Measurements from ENCODE around the gene BRDT.
"Not testable (repeated sequence)": the region's sequence is repeated elsewhere in the genome, so short reads cannot be mapped to it uniquely, and the experiment has no call there.

The BRDT gene

DNA sequence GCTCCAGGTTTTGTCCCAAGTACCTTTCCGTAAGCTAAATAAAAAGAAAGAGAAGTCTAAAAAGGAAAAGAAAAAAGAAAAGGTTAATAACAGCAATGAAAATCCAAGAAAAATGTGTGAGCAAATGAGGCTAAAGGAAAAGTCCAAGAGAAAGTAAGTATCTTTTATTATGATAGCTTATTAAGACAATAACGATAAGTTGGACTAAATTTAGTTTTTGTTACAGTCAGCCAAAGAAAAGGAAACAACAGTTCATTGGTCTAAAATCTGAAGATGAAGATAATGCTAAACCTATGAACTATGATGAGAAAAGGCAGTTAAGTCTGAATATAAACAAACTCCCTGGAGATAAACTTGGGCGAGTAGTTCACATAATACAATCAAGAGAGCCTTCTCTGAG lies 31.5 kb downstream of the BRDT start:
- no peak for DNase-seq (ENCODE audit: low read depth, low spot score)
- H3K27ac ChIP-seq, result no peak overlapping the region

DNA sequence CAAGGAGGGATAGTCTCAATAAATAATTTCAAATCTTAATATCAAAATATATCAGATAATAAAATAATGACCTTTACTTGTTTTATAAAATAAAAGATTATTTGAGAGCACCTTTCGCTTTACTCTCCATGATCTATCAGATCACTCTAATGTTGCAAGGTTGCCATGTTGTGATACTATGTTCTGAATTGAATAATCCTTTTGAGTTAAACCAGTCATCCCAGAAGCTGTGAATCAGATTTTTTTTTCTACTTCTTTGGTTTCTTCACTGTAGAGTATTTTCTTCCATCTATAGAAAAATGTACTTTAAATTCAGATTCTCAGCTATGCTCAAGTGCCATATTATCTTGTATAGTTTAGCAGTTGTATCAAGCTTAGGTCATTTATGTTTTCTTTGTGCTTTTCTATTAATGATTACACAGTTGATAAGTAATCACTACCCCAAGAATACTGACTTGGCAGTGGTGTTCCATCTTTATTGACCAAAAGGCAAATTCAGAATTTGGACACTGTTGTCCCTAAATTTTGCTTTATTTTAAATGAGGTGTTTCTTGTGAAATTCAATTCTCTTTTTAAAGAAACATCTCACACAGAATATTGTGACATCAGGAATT lies 32.9 kb downstream of the BRDT start:
- no peak overlapping the region for H3K27ac ChIP-seq
- no peak for DNase-seq (ENCODE audit: low read depth, low spot score)

DNA sequence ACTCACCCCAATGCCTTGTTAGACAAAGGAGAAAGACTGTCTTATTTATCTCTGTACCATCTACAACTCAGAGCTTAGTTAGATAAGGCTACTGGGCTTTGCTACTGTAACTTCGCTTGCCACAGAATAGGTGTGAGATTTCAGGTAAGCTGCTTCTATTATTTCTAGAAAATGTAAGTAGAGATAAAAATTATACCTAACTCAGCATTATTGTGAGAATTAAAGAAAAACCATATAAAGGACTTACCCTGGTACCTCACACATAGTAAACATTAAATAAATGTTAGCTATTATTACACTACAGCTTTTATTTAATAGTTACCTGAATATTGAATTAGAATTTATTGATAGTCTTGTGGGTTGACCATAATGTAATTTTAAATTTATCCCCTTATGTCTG lies 44.1 kb downstream of the BRDT start:
- no peak overlapping the region for H3K27ac ChIP-seq
- DNase-seq (ENCODE audit: low read depth, low spot score), result no peak

DNA sequence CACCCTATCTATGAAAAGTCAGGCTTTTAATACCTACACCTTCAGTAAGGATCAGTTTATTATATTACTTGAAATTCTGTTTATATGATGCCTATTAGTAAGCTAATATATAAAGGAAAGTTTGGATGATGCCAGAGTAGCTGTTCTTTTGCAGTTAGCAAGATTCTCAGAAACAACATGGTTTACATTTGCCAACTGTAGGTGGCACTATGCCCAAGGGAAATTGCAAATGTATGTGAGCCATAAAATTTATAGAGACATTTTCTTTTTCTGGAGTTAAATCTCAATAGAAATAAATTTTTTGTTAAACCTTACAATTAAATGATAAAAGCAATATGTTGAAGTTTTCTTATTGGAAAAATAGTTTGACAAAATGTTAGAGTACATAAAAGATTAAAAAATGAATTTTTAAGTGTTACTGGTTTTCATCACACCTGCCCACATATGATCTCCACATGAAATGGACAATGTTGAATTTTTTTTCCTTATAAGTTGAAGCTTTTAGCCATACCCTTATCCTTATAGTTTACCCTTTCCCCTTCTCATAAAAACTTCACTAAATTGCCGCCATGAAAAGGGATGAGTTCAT lies 48.5 kb downstream of the BRDT start:
- peak; percentile 1 for DNase-seq (ENCODE audit: low read depth, low spot score)

DNA sequence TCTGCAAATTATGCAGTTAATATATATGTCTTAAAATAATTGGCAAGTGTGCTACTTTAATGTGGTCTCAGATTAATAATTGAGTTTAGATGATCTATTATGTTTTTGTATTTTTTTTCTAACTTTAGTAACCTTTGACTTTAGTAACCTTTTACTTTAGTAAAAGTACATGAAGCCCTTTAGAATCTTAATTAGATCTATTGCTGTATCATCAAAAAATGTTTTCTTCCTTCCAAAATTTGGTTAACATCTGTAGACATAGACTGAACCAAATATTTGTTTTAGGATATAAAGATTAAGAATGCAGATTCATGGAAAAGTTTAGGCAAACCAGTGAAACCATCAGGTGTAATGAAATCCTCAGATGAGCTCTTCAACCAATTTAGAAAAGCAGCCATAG lies 54.9 kb downstream of the BRDT start:
- no peak for DNase-seq (ENCODE audit: low read depth, low spot score)
- H3K27ac ChIP-seq, result no peak overlapping the region

More for the DNA sequence above, 48.5 kb downstream of the BRDT start:
- no peak overlapping the region for H3K27ac ChIP-seq

DNA sequence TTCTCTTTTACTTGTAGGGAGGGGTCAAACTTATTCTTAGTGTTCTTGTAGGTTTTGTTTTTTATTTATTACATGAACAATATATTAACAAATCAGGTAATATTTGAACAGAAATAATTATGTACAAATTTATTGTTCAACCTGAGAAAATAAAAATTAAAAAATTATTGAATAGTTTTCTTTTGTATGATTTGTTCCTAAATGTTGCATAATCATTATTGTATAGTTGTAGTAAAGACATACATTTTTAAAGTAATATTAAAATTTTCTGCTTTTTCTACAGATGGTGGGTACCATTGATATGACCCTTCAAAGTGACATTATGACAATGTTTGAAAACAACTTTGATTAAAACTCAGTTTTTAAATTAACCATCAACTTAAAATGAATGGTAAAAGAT lies 64.7 kb downstream of the BRDT start:
- no peak overlapping the region for H3K27ac ChIP-seq
- no peak for DNase-seq (ENCODE audit: low read depth, low spot score)

DNA sequence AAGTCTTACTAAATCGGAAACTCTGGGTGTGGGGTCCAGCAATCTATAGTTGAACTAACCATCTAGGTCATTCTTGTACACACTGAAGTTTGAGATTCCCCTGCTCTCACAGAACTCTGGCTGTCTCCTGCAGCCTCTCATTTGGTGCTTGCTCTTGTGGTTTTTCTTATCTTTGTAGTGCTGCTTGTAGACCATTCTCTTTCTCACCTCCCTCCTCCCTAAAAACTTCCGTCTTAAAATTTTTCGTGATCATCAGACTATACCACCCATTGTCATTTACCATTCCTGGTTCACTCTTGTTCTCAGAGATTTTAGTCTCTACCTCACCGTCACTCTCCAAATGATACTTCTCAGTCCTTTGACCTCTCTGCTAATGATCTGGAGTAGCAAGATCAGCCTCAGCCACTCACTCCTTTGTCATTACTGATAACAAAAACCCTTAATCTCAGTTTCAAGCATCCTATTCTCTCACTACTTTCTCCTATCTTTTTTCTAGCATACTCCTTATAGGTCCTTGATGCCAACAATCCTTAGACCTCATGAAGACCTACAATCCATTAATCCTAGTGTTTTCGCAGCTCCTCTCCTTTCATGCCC lies 67.6 kb downstream of the BRDT start:
- no peak overlapping the region for H3K27ac ChIP-seq

DNA sequence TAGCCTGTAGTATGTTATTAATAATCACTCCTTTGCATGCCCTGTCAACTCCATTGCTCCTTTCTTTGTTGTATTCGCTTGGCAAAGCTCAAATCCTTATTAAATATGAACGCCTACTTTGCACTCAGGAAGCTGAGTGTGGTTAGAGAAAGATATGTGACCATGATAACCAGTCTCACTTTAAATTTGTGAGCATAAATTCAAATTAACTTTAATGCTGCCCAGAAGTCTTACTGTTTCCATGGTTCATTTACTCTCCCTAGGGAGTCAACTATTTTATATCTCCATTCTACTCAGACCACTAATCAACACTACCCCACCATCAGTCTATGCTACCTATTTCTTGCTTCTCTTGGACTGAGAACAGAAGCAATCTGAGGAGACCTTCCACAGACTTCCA lies 68.5 kb downstream of the BRDT start:
- DNase-seq (ENCODE audit: low read depth, low spot score), result no peak
- H3K27ac ChIP-seq, result no peak overlapping the region

More for the DNA sequence above, 67.6 kb downstream of the BRDT start:
- DNase-seq (ENCODE audit: low read depth, low spot score), result no peak

DNA sequence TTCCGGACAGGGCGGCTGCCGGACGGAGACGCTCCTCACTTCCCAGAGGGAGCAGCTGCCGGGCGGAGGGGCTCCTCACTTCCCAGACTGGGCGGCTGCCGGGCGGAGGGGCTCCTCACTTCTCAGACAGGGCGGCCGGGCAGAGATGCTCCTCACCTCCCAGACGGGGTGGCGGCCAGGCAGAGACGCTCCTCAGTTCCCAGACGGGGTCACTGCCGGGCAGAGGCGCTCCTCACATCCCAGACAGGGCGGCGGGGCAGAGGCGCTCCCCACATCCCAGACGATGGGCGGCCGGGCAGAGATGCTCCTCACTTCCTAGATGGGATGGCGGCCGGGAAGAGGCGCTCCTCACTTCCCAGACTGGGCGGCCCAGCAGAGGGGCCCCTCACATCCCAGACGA lies 76.8 kb downstream of the BRDT start:
- not testable (repeated sequence) for DNase-seq (ENCODE audit: low read depth, low spot score); H3K27ac ChIP-seq

DNA sequence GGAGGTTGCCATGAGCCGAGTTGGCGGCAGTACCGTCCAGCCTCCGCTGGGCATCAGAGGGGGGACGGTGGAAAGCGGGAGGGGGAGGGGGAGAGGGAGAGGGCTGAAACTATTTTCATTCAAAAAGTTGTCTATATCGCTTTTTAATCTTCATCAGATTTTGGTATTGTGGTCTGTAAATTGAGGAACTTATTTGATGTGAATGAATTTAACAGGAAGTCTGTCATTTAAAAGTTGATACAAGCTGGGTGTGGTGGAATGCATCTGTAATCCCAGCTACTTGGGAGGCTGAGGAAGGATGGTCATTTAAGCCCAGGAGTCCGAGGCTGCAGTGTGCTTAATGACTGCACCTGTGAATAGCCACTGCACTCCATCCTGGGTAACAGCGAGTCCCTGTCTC lies 77.6 kb downstream of the BRDT start:
- DNase-seq (ENCODE audit: low read depth, low spot score), result no peak
- no peak overlapping the region for H3K27ac ChIP-seq

DNA sequence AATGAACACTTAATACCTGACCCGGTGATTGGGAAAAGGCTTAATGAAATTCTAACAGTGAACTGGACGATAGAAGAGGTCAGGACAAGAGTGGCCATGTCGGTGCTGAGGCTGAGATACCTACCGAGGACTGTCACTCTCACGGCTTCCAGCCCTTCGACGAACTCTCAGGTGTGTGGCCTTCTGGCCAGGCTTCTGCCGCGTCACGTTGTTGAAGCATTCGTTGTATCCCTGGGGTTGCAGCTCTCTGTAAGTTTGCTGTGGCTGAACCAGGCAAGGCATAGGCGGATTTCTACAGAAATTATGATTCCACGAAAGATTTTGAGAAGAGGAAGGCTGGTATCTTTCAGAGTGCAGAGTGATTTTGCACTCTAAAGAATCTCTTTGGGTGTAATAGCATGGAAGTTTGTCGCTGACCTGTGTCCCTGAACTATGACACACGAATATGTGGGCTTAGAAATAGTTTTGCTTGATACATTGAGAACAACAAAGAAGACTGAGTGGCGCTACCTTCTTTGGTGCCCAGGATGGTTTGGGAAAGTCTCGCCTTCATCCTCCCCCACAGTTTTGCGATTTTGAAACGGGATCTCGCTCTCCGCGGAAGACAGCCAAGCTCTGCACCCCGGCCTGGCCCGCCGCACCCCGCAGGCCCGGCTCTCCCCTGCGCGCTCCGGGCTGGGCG lies 80.2 kb downstream of the BRDT start:
- DNase-seq (ENCODE audit: low read depth, low spot score), result no peak
- no peak overlapping the region for H3K27ac ChIP-seq

DNA sequence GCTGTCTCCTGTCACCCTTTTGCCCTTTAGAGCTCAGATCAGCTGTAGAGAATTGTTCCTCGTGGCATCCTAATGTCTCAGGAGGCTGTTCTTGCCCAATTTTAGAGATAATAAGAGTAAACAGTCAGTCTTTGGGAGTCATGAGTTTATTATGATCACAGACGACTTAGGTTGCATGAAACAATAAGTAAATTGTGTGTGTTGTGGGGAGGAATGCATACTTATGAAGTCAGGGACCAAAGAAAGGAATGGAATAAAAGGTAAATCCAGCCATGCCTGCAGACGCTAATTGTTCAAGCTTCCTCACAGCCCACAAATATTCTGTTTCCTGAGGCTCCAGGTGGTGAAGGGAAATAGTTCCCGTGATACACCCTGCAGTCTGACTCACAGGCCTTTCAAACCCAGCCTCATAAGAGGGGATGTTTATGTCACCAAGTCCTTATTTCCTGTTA lies 81.5 kb downstream of the BRDT start:
- DNase-seq (ENCODE audit: low read depth, low spot score), result peak; percentile 41
- H3K27ac ChIP-seq, result peak overlapping the region; percentile 34

DNA sequence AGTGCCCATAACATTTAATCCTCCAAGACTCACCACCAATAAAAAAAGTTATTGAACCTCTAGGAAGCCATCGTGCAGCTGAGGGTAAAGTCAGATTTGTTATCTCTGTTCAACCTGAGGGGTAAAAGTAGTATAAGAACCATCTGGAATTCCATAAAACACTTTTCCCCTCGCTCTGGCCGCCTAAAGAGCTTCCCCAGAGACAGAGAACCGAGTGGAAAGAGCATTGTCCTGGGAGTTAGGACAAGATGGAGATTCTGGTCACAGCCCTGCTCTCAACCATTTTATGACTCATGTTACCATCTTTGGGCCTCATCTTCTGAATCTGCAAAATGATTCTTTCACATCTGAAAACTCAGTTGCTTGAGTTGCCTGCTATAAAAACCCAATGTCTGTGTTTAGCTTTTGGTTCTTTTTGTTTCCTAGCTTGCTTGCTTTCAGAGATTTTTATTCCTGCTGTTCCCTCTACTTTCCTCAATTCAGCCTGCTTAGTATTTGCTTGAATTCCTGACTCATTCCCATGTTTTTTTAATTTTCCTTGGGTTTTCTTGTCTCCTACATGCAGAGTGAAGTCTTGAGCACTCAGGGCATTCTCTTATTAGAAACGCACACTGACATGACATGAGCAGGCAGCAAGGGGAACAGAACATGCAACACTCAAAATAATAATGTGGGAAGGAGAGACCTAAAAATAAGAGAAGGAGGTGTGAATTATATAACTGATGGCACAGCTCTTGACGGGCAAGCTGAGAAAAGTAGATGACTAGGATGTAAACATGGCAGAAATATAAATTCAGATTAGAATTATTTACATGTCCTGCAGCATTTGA lies 82.3 kb downstream of the BRDT start:
- peak overlapping the region; percentile 34 for H3K27ac ChIP-seq
- no peak for DNase-seq (ENCODE audit: low read depth, low spot score)

DNA sequence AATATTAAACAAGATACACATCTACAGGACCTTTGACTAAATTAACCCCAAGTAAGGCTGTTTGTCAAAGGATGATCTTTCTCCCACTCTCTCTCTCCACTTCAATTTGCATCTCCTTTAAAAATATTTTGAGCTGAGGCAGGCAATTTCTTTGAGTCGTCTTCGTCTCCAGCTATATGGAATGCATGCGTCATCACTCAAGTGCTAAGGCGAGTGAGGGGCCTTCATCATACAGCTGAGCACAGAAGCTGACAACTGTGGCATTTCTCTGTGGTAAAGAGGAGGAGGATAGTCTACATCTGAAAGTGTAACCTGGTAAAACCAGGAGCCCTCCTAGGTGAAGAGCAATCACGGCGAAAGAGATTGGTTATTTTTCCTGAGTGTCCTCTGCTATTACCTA lies 88.2 kb downstream of the BRDT start:
- no peak overlapping the region for H3K27ac ChIP-seq
- no peak for DNase-seq (ENCODE audit: low read depth, low spot score)

DNA sequence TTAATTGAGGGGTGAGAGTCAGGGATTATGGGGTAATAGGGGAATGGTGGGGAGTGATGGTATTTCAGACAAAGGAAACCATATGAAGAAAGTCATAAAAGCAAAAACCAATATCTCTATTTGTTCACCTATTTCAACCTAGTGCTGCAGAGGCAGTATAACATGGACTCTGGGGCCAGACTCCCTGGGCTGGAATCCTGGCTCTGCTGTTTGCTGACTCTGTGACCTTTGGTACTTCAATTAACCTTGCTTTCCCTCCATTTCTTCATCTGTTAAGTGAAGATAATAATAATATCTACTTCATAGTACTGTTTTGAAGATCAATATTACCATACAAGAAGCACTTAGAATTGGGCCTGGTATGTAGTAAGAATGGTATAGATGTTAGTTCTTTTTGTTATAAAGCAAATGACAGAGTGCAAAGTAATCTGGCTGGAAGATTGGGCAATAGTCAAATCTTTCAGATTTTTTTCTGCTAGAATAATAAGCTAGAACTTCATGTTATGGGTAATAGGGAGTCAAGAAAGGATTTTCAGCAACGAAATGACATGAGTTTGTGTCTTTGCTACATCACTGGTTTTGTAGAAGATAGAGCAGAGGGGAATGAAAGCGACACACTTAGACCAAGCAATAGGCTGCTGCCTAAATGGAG lies 89.6 kb downstream of the BRDT start:
- no peak for DNase-seq (ENCODE audit: low read depth, low spot score)
- no peak overlapping the region for H3K27ac ChIP-seq

DNA sequence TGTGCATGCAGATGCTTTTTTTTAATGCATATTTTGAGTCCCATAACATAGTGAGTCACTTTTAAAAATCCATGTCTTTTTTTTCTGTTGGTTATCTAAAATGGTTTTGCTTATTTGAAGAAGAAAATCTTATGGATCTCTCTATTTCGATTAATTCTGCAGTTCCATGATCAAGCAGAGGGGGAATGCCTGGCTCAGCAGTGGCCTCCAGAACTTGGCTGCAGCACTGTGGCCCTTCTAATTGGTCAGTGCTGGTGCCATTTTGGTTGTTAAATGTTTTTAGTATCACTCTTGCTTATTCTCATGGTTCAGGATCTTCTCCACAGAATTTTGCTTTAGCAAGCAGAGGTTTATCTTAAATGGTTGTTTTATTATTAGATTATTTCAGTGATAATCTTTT lies 91.8 kb downstream of the BRDT start:
- no peak for DNase-seq (ENCODE audit: low read depth, low spot score)
- no peak overlapping the region for H3K27ac ChIP-seq

DNA sequence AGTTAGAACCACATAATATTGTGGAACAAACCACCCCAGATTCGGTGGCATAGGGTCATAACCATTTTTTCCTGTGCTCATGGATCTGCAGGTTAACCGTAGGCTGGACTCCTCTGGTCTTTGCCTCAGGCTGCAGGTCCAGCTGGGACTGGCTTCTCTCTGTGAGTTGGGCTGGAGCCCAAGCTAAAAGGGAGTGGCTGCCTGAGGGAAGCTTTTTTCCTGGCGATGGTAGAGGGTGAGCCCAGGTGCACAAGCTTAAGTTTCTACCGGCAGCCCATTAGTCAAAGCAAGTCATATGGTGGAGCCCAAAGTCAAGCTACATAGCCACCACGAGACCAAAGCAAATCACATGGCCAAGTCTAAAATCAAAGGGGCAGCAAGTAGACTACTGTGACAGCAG lies 94.4 kb downstream of the BRDT start:
- DNase-seq (ENCODE audit: low read depth, low spot score), result peak; percentile 14
- no peak overlapping the region for H3K27ac ChIP-seq

DNA sequence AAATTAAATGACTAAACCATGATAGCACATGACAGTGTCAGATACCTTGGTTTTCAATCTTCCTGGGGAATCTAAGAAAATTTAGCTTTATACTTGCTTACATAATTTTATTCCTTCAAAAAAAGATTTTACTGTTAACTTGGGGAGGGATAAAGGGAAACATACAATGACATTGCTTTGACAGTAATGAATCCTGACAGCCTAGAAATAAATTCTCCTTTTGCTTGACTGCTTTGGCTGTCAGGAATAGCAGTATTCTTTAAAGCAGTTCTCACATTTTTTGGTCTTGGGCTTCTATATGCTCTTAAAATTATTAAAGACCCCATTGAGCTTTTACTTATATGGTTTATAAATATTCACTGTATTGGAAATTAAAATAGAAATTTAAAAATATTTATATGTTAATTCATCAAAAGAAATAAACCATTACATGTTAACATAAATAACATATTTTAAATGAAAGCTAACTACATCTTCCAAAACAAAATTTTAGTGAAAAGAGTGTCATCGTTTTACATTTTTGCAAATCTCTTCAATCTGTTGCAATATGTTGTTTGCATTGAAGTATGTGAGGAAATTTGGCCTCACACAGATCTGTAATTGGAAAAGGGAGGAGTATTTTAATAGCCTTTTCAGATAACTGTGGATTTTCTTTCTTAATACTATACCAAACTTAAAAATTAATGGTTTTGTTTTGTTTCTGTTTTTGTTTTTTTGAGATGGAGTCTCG lies 96.7 kb downstream of the BRDT start:
- H3K27ac ChIP-seq, result no peak overlapping the region
- no peak for DNase-seq (ENCODE audit: low read depth, low spot score)

DNA sequence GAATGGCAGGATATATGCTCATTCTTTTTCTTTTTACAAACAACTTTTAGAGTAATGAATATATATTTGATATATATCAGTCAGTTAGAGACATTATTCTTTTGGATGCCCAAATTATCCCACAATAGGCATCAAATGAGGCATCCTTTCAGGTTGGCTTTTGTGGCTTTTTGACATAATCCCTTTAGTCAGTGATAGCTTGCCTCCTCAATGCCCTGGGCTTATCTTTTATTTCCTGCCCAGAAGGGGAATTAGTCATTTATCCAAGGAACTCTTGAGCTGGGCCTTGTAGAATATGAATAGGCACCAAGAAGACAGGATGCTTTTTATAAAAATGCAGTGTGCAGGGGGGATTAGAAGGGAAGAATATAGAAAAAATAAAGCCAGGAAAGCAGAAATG lies 102.7 kb downstream of the BRDT start:
- no peak for DNase-seq (ENCODE audit: low read depth, low spot score)
- no peak overlapping the region for H3K27ac ChIP-seq
